ENCODE measurements around the gene KIAA1755.

DNA sequence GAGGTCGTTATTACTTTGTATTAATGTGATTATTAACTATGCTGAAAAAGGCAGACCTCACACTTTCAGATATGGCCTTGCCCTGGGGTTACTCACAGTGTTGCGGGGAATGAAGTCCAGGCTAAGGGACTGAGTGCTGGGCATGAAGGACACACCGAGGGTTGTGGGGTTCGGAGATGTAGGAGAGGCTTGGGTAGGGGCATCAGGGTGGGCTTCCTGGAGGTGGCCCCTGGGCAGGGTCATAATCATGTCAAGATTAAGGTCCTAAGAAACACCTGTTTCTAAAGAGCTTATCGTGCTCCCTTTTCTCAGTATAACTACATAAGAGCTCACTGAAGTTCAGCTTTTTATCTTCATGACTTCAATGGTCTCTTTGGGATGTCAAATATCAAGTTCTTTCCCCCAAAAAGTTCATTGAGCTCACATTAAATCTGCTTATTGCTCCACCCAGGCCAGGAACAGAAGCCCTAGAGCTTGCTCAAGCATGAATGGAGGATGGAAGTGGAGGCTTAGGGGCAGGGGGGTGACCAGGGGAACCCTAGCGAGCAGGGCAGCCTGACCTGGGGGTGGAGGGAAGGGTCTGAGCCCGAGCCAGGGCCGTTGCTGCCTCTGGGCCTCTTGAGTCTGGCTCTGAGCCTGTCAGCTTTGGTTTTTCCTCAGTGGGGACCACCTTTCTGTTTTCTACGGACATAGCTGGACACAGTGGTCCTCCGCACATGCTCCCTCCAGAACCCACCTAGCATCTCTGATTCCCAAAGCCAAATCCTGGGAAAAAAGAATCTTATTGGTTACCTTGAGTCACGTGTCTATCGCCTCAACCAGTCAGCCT lies 58.2 kb downstream of the KIAA1755 start:
- TF ChIP-seq, protein P1, sequence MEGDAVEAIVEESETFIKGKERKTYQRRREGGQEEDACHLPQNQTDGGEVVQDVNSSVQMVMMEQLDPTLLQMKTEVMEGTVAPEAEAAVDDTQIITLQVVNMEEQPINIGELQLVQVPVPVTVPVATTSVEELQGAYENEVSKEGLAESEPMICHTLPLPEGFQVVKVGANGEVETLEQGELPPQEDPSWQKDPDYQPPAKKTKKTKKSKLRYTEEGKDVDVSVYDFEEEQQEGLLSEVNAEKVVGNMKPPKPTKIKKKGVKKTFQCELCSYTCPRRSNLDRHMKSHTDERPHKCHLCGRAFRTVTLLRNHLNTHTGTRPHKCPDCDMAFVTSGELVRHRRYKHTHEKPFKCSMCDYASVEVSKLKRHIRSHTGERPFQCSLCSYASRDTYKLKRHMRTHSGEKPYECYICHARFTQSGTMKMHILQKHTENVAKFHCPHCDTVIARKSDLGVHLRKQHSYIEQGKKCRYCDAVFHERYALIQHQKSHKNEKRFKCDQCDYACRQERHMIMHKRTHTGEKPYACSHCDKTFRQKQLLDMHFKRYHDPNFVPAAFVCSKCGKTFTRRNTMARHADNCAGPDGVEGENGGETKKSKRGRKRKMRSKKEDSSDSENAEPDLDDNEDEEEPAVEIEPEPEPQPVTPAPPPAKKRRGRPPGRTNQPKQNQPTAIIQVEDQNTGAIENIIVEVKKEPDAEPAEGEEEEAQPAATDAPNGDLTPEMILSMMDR (IDR thresholded peaks at IDR 0.05): no peak
- no peak for TF ChIP-seq POLR2A (IDR thresholded peaks at IDR 0.05)
